Endothelial cell of umbilical vein (primary cell): Measurements from ENCODE around the gene HDAC3. TPM values are rescaled to one million over a fixed set of nuclear protein-coding genes. Genes with fewer than 3 reads are reported as not detected.

Experiments used
- BruUV-seq: library from RNA; stranded (reverse); fragments of 400-500 nt; replicated peaks from 2 replicates; lab custom pipeline; 2021; lab: Mats Ljungman, UMichigan
- CTCF ChIA-PET: fragments of 300-600, 350-600 bp; sonication (Branson Sonifier 250); formaldehyde crosslinking; loops from one replicate; lab custom pipeline; 2021; ENCODE audit warnings: antibody characterized with exemption, inconsistent platforms; lab: Charles Lee
- POLR2A ChIA-PET: fragments of 300-600, 350-600 bp; sonication (Branson Sonifier 250); formaldehyde crosslinking; loops from one replicate; lab custom pipeline; 2021; ENCODE audit warnings: antibody characterized with exemption, inconsistent platforms; lab: Charles Lee
- DNase-seq: peaks from one replicate; pipeline ENCODE4 v3.0.0-alpha.2; 2011; ENCODE audit warnings: low read depth, low spot score
- FAIRE-seq: peaks from 2 replicates; lab custom pipeline; 2011; peaks lifted over from hg19 to GRCh38; lab: Jason Lieb, UNC
- H2AFZ ChIP-seq: 2 replicates; pipeline ENCODE4 v1.6.0; 2012; ENCODE audit warnings: low read depth, low read length, control low read depth, inconsistent platforms
- H3K27ac ChIP-seq: 2 replicates; pipeline ENCODE4 v1.5.1; 2011; ENCODE audit warnings: low read depth, mild to moderate bottlenecking, control low read depth, low read length, moderate library complexity; ENCODE audit not compliant: insufficient read depth
- H3K27me3 ChIP-seq, 2 experiments: 2 replicates each; pipeline versions ENCODE4 v1.6.0 to v1.6.1; 2011; ENCODE audit warnings: low read length in 2 of 2, mixed read lengths in 1 of 2; ENCODE audit not compliant: control insufficient read depth in 2 of 2, insufficient read depth in 2 of 2
- H3K36me3 ChIP-seq, 2 experiments: 2 replicates in 1 of 2; 3 replicates in 1 of 2; pipeline ENCODE4 v1.5.1; 2011; ENCODE audit warnings: low read length in 2 of 2, mild to moderate bottlenecking in 1 of 2, moderate library complexity in 1 of 2; ENCODE audit not compliant: control insufficient read depth in 2 of 2, insufficient read depth in 2 of 2; ENCODE audit errors: extremely low read depth in 1 of 2
- H3K4me1 ChIP-seq: 3 replicates; pipeline ENCODE4 v1.5.1; 2011; ENCODE audit warnings: mild to moderate bottlenecking, low read length; ENCODE audit not compliant: control insufficient read depth, insufficient read depth; ENCODE audit errors: extremely low read depth
- H3K4me2 ChIP-seq: 2 replicates; pipeline ENCODE4 v1.6.1; 2011; ENCODE audit warnings: low read length, control low read depth, mixed read lengths; ENCODE audit not compliant: insufficient read depth
- H3K4me3 ChIP-seq, 3 experiments: fragments of 200-600 bp in 1 of 3; sonication (generic), shearing (Covaris generic) in 1 of 3; replicated peaks in 1 of 3; 2 replicates each; pipeline ENCODE4 v1.5.1; 2011 to 2016; ENCODE audit warnings: control low read depth in 3 of 3, low read length in 3 of 3, mild to moderate bottlenecking in 2 of 3, inconsistent platforms in 1 of 3, low read depth in 1 of 3, moderate library complexity in 1 of 3; ENCODE audit not compliant: insufficient read depth in 1 of 3
- H3K79me2 ChIP-seq: 2 replicates; pipeline ENCODE4 v1.6.0; 2012; ENCODE audit warnings: low read length, inconsistent platforms; ENCODE audit not compliant: control insufficient read depth, insufficient read depth
- H3K9ac ChIP-seq: replicated peaks from 2 replicates; pipeline ENCODE3; 2011; ENCODE audit warnings: low read length, control low read depth; ENCODE audit not compliant: insufficient read depth; ENCODE audit errors: extremely low read depth
- H3K9me1 ChIP-seq: replicated peaks from 3 replicates; pipeline ENCODE4 v1.6.0; 2011; ENCODE audit warnings: mild to moderate bottlenecking, low read length; ENCODE audit not compliant: control insufficient read depth, insufficient read depth; ENCODE audit errors: extremely low read depth
- H3K9me3 ChIP-seq: replicated peaks from 2 replicates; pipeline ENCODE4 v1.5.1; 2012; ENCODE audit warnings: low read length, inconsistent platforms; ENCODE audit not compliant: control insufficient read depth, insufficient read depth
- H4K20me1 ChIP-seq: replicated peaks from 2 replicates; pipeline ENCODE3; 2011; ENCODE audit warnings: mild to moderate bottlenecking, low read length; ENCODE audit not compliant: control insufficient read depth, insufficient read depth; ENCODE audit errors: extremely low read depth
- EZH2 ChIP-seq: IDR thresholded peaks from 2 replicates; pipeline ENCODE4 v1.6.1; 2012; ENCODE audit warnings: borderline replicate concordance, low read depth, mild to moderate bottlenecking, moderate library complexity, low read length, inconsistent platforms; ENCODE audit not compliant: severe bottlenecking
- FOS ChIP-seq: IDR thresholded peaks from 2 replicates; pipeline ENCODE4 v1.6.1; 2011; ENCODE audit warnings: mild to moderate bottlenecking, low read length, moderate library complexity, borderline replicate concordance; ENCODE audit not compliant: insufficient read depth
- GATA2 ChIP-seq: IDR thresholded peaks from 2 replicates; pipeline ENCODE4 v1.7.0; 2011; ENCODE audit warnings: low read depth, mild to moderate bottlenecking, moderate library complexity, mixed read lengths, low read length; ENCODE audit not compliant: insufficient read length, insufficient read depth
- JUN ChIP-seq: IDR thresholded peaks from 2 replicates; pipeline ENCODE4 v1.6.1; 2011; ENCODE audit warnings: borderline replicate concordance, low read depth; ENCODE audit not compliant: insufficient read length, insufficient read depth
- MYC ChIP-seq: IDR thresholded peaks from one replicate; pipeline ENCODE4 v1.6.1; 2011; ENCODE audit warnings: mild to moderate bottlenecking, low read depth, low read length
- POLR2A ChIP-seq: IDR thresholded peaks from 2 replicates; pipeline ENCODE4 v1.6.1; 2012; ENCODE audit warnings: low read depth, mild to moderate bottlenecking, control low read depth, low read length
- POLR2AphosphoS5 ChIP-seq: IDR thresholded peaks from 2 replicates; pipeline ENCODE4 v1.6.1; 2012; ENCODE audit warnings: low read depth, mild to moderate bottlenecking, control low read depth, low read length, moderate library complexity; ENCODE audit not compliant: insufficient read depth
- dilution Hi-C: fragments of 300-500 bp; cut with MboI; formaldehyde crosslinking; loops from one replicate; pipeline ENCODE4 v1.15.0; 2019; ENCODE audit warnings: low sequenced_read_pairs; ENCODE audit not compliant: extremely low pct_ligation_motif_present
- intact Hi-C: fragments of 100-400 bp; cut with micrococcal nuclease; formaldehyde crosslinking; loops from one replicate; pipeline ENCODE4 v1.10.0; 2022
- polyA plus RNA-seq, 4 experiments: library from polyadenylated mRNA; depleted of rRNA in 3 of 4; stranded (reverse) in 3 of 4; unstranded in 1 of 4; fragments of >200 nt; gene quantifications; 2 replicates each; pipeline versions ENCODE4 v1.2.1 to v1.2.3, GENCODE V29; 2011 to 2012; ENCODE audit warnings: missing spikeins in 1 of 4
- total RNA-seq: library from RNA; stranded (reverse); gene quantifications from 2 replicates; pipeline ENCODE4 v1.2.3, GENCODE V29; 2021
- TF ChIP-seq, protein P1 (sequence below): IDR thresholded peaks from 2 replicates; pipeline ENCODE4 v1.6.1; 2011; ENCODE audit not compliant: insufficient read depth, insufficient read length
- TF ChIP-seq, protein P2 (sequence below), 2 donors: IDR thresholded peaks; 1 replicate in 1 of 2; 2 replicates in 1 of 2; pipeline ENCODE4 v1.5.1; 2011; ENCODE audit warnings: low read length in 2 of 2, mild to moderate bottlenecking in 2 of 2, moderate library complexity in 2 of 2, control low read depth in 1 of 2, inconsistent platforms in 1 of 2, low read depth in 1 of 2; ENCODE audit not compliant: insufficient read depth in 1 of 2; ENCODE audit errors: extremely low read depth in 1 of 2

Gene HDAC3
- total and polyA plus RNA-seq, 2 donors (not counting 3 experiments of a cell fraction or from before 2014, with no cell fraction given), result 58.5 to 75.5 TPM

DNA sequence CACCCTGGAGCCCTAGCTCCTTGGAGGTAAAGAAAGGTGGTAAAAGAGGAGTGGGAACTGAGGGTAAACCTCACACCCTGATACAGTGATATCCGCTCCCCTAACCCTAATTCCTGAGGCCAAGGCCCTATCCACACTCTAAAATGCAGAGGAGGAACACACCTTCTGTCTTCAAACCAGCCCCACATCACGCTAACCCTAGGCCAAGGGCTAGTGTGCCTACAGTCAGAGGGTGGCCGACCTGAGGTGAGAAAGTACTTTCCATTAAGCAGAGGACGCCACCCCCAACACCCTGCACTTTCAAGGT, 590 bp downstream of the HDAC3 start:
- peak overlapping the region; percentile 83 for H3K4me2 ChIP-seq
- H3K27ac ChIP-seq, result no peak overlapping the region
- H4K20me1 ChIP-seq, result peaks cover 5% of the 10 kb centered on the region
- dilution Hi-C loops (no loop called here), intact Hi-C loops (loop anchor here (1.0 kb wide), 1 partner anchor 17 kb away; no protein-coding TSS in a partner anchor)
- peaks cover 28% of the 10 kb centered on the region for H3K79me2 ChIP-seq
- H3K9me3 ChIP-seq, result no peaks in the 10 kb centered on the region
- peak overlapping the region; percentile 77 for H3K9ac ChIP-seq
- peaks cover 19% of the 10 kb centered on the region for H3K4me1 ChIP-seq
- peak overlapping the region; percentile 75 to 82 (median 77) for H3K4me3 ChIP-seq
- no peaks in the 10 kb centered on the region for H3K9me1 ChIP-seq
- H2AFZ ChIP-seq, result no peak overlapping the region
- TF ChIP-seq POLR2A (no peak), JUN (no peak), MYC (no peak), FOS (no peak), EZH2 (no peak), POLR2AphosphoS5 (no peak), GATA2 (no peak)
- TF ChIP-seq, protein P1, sequence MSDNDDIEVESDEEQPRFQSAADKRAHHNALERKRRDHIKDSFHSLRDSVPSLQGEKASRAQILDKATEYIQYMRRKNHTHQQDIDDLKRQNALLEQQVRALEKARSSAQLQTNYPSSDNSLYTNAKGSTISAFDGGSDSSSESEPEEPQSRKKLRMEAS, result no peak
- TF ChIP-seq, protein P2, sequence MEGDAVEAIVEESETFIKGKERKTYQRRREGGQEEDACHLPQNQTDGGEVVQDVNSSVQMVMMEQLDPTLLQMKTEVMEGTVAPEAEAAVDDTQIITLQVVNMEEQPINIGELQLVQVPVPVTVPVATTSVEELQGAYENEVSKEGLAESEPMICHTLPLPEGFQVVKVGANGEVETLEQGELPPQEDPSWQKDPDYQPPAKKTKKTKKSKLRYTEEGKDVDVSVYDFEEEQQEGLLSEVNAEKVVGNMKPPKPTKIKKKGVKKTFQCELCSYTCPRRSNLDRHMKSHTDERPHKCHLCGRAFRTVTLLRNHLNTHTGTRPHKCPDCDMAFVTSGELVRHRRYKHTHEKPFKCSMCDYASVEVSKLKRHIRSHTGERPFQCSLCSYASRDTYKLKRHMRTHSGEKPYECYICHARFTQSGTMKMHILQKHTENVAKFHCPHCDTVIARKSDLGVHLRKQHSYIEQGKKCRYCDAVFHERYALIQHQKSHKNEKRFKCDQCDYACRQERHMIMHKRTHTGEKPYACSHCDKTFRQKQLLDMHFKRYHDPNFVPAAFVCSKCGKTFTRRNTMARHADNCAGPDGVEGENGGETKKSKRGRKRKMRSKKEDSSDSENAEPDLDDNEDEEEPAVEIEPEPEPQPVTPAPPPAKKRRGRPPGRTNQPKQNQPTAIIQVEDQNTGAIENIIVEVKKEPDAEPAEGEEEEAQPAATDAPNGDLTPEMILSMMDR (IDR thresholded peaks at IDR 0.05; ENCODE audit: extremely low read depth in 1 of 2, insufficient read depth in 1 of 2, low read depth in 1 of 2, low read length in 2 of 2), result no peak
- ChIA-PET POLR2A (interaction anchor here (1.1 to 1.5 kb wide), 2 partner anchors 32 to 44 kb away, joined by 3 to 5 read pairs; no protein-coding TSS in a partner anchor), CTCF (interaction anchor here (1.5 to 14.7 kb wide), 5 partner anchors 15 to 44 kb away, joined by 3 to 163 read pairs (median 7); partner anchors contain the start of genes DIAPH1 and FCHSD1)
- BruUV-seq, result no TSS peak
- H3K27me3 ChIP-seq, result no peaks in the 10 kb centered on the region
- no peaks in the 10 kb centered on the region for H3K36me3 ChIP-seq
- no peak for FAIRE-seq
- no peak for DNase-seq
